Breast epithelium (tissue), 3 donors: ENCODE data around the gene ACKR1.

Experiments
- POLR2A ChIP-seq: fragments of 450-650 bp; IDR thresholded peaks from one replicate; pipeline ENCODE4 v1.6.1; 2016; ENCODE audit warnings: antibody characterized with exemption, mild to moderate bottlenecking, moderate library complexity
- POLR2AphosphoS5 ChIP-seq, 3 donors: sonication (generic); formaldehyde crosslinking; IDR thresholded peaks; one replicate each; pipeline ENCODE4 v1.6.1; 2017; ENCODE audit warnings: antibody characterized with exemption in 3 of 3
- TF ChIP-seq, protein P1 (sequence below), 3 donors: fragments of 450-650 bp; IDR thresholded peaks; one replicate each; pipeline ENCODE4 v1.5.1; 2016 to 2017; ENCODE audit warnings: antibody characterized with exemption in 3 of 3, mild to moderate bottlenecking in 3 of 3, moderate library complexity in 3 of 3

DNA sequence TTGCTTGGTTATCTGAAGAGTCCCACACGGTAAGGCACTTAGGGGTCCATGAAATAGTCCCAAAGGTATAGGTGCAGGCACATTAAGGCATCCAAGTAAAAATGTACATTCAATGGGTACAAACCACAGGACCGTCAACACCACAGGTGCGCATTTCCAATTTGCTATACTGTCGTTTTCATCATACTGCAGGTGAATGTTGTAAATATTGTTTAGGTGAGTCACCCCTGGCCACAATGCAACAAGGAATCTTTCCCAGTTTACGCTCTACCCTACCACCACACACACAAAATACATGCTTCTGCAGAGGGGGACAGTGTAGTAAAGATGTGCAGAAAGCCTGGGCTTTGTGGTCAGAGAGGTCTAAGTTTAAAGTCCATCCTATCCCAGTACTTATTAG lies 19.6 kb upstream of the ACKR1 start:
- TF ChIP-seq POLR2A = no peak
- TF ChIP-seq, protein P1, sequence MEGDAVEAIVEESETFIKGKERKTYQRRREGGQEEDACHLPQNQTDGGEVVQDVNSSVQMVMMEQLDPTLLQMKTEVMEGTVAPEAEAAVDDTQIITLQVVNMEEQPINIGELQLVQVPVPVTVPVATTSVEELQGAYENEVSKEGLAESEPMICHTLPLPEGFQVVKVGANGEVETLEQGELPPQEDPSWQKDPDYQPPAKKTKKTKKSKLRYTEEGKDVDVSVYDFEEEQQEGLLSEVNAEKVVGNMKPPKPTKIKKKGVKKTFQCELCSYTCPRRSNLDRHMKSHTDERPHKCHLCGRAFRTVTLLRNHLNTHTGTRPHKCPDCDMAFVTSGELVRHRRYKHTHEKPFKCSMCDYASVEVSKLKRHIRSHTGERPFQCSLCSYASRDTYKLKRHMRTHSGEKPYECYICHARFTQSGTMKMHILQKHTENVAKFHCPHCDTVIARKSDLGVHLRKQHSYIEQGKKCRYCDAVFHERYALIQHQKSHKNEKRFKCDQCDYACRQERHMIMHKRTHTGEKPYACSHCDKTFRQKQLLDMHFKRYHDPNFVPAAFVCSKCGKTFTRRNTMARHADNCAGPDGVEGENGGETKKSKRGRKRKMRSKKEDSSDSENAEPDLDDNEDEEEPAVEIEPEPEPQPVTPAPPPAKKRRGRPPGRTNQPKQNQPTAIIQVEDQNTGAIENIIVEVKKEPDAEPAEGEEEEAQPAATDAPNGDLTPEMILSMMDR (IDR thresholded peaks at IDR 0.05) = no peak
- TF ChIP-seq POLR2AphosphoS5 (IDR thresholded peaks at IDR 0.05) = no peak
